ENCODE data around the gene EIF4G3. TPM values are rescaled to one million over a fixed set of nuclear protein-coding genes. Genes with fewer than 3 reads are reported as not detected.

EIF4G3 gene
- total RNA-seq, 1 donor from 2014 or later, result 97.4 TPM

DNA sequence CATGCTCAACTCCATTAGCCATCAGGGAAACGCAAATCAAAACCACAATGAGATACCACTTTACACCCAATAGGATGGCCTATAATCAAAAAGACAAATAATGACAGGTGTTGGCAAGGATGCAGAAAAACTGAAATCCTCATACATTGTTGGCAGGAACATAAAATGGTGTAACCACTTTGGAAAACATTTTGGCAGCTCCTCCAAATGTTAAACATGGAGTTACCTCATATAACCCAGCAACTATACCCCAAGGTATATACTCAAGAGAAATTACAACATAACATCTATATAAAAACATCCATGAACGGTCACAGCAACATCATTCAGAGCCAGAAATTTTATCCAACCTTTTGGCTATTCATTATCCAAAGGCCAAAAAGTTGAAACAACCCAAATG, 11.6 kb downstream of the EIF4G3 start:
- DNase-seq (ENCODE audit: low spot score, unreplicated experiment), result no peak
- H3K27me3 Mint-ChIP-seq, result no peaks in the 10 kb centered on the region
- peak overlapping the region; percentile 2 for H3K27ac Mint-ChIP-seq
- peaks cover 37% of the 10 kb centered on the region for H3K36me3 Mint-ChIP-seq (ENCODE audit: insufficient read depth)
- H3K4me3 Mint-ChIP-seq (ENCODE audit: low read depth), result no peak overlapping the region
- no peaks in the 10 kb centered on the region for H3K9me3 Mint-ChIP-seq (ENCODE audit: low read depth)
- H3K4me1 Mint-ChIP-seq (ENCODE audit: low read depth), result no peaks in the 10 kb centered on the region
- TF ChIP-seq, protein P1, sequence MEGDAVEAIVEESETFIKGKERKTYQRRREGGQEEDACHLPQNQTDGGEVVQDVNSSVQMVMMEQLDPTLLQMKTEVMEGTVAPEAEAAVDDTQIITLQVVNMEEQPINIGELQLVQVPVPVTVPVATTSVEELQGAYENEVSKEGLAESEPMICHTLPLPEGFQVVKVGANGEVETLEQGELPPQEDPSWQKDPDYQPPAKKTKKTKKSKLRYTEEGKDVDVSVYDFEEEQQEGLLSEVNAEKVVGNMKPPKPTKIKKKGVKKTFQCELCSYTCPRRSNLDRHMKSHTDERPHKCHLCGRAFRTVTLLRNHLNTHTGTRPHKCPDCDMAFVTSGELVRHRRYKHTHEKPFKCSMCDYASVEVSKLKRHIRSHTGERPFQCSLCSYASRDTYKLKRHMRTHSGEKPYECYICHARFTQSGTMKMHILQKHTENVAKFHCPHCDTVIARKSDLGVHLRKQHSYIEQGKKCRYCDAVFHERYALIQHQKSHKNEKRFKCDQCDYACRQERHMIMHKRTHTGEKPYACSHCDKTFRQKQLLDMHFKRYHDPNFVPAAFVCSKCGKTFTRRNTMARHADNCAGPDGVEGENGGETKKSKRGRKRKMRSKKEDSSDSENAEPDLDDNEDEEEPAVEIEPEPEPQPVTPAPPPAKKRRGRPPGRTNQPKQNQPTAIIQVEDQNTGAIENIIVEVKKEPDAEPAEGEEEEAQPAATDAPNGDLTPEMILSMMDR (IDR thresholded peaks at IDR 0.05; ENCODE audit: unreplicated experiment), result no peak

DNA sequence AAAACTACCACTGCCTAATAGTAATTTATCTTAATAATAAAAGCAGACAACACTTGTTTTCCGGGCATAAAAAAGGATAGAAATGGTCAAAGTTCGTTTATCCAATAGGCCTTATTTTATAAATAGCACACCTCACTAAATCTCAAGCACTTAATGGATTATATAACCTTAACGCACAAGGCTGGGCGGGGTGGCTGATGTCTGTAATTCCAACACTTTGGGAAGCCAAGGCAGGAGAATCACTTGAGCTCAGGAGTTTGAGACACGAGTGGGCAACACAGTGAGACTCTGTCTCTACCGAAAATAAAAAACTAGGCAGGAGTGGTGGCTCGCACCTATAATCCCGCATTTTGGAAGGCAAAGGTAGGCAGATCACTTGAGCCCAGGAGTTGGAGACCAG, 12.4 kb downstream of the EIF4G3 start:
- TF ChIP-seq, protein P1 (IDR thresholded peaks at IDR 0.05; ENCODE audit: unreplicated experiment), result no peak
- H3K4me1 Mint-ChIP-seq (ENCODE audit: low read depth), result no peaks in the 10 kb centered on the region
- H3K27me3 Mint-ChIP-seq, result no peaks in the 10 kb centered on the region
- no peak overlapping the region for H3K27ac Mint-ChIP-seq
- H3K4me3 Mint-ChIP-seq (ENCODE audit: low read depth), result no peak overlapping the region
- H3K9me3 Mint-ChIP-seq (ENCODE audit: low read depth), result no peaks in the 10 kb centered on the region
- peaks cover 37% of the 10 kb centered on the region for H3K36me3 Mint-ChIP-seq (ENCODE audit: insufficient read depth)
- DNase-seq (ENCODE audit: low spot score, unreplicated experiment), result no peak

- no peak overlapping the region for H3K27ac Mint-ChIP-seq
Observed at GRCh38 chr1:21162740-21163464, 13.8 kb downstream of the EIF4G3 start.

GRCh38 chr1:21161842-21162241, 14.9 kb downstream of the EIF4G3 start:
- H3K9me3 Mint-ChIP-seq (ENCODE audit: low read depth), result no peaks in the 10 kb centered on the region
- H3K27me3 Mint-ChIP-seq, result no peaks in the 10 kb centered on the region
- TF ChIP-seq, protein P1 (IDR thresholded peaks at IDR 0.05; ENCODE audit: unreplicated experiment), result no peak
- no peak overlapping the region for H3K27ac Mint-ChIP-seq
- H3K36me3 Mint-ChIP-seq (ENCODE audit: insufficient read depth), result peaks cover 37% of the 10 kb centered on the region
- no peak for DNase-seq (ENCODE audit: low spot score, unreplicated experiment)
- peaks cover 7% of the 10 kb centered on the region for H3K4me1 Mint-ChIP-seq (ENCODE audit: low read depth)
- H3K4me3 Mint-ChIP-seq (ENCODE audit: low read depth), result no peak overlapping the region

More at GRCh38 chr1:21162740-21163464, 13.8 kb downstream of the EIF4G3 start:
- no peaks in the 10 kb centered on the region for H3K9me3 Mint-ChIP-seq (ENCODE audit: low read depth)
- H3K4me3 Mint-ChIP-seq (ENCODE audit: low read depth), result no peak overlapping the region
- peaks cover 40% of the 10 kb centered on the region for H3K36me3 Mint-ChIP-seq (ENCODE audit: insufficient read depth)
- DNase-seq (ENCODE audit: low spot score, unreplicated experiment), result no peak
- no peaks in the 10 kb centered on the region for H3K27me3 Mint-ChIP-seq
- peaks cover 4% of the 10 kb centered on the region for H3K4me1 Mint-ChIP-seq (ENCODE audit: low read depth)
- TF ChIP-seq, protein P1 (IDR thresholded peaks at IDR 0.05; ENCODE audit: unreplicated experiment), result no peak

GRCh38 chr1:21160263-21160796, 16.4 kb downstream of the EIF4G3 start:
- Mint-ChIP-seq H3K27ac (no peak overlapping the region), H3K36me3 (ENCODE audit: insufficient read depth) (peaks cover 34% of the 10 kb centered on the region), H3K27me3 (no peaks in the 10 kb centered on the region), H3K4me1 (ENCODE audit: low read depth) (peaks cover 7% of the 10 kb centered on the region), H3K4me3 (ENCODE audit: low read depth) (no peak overlapping the region), H3K9me3 (ENCODE audit: low read depth) (no peaks in the 10 kb centered on the region)
- DNase-seq (ENCODE audit: low spot score, unreplicated experiment), result no peak
- TF ChIP-seq, protein P1 (IDR thresholded peaks at IDR 0.05; ENCODE audit: unreplicated experiment), result no peak

Measured in progenitor cell of endocrine pancreas (in vitro differentiated cells).